GM23248 (cell line): ENCODE data around the gene INA.

ENCODE experiments used
- EZH2 ChIP-seq: fragments of 200-600 bp; sonication (generic); IDR thresholded peaks from 2 replicates; pipeline ENCODE4 v1.6.1; 2018; ENCODE audit warnings: antibody characterized with exemption, mild to moderate bottlenecking; ENCODE audit not compliant: insufficient read depth, poor library complexity, severe bottlenecking
- EZH2phosphoT487 ChIP-seq: fragments of 200-600 bp; sonication (generic); IDR thresholded peaks from 2 replicates; pipeline ENCODE4 v1.6.1; 2018; ENCODE audit warnings: antibody characterized with exemption, moderate library complexity, mild to moderate bottlenecking, low read depth; ENCODE audit not compliant: insufficient read depth

DNA sequence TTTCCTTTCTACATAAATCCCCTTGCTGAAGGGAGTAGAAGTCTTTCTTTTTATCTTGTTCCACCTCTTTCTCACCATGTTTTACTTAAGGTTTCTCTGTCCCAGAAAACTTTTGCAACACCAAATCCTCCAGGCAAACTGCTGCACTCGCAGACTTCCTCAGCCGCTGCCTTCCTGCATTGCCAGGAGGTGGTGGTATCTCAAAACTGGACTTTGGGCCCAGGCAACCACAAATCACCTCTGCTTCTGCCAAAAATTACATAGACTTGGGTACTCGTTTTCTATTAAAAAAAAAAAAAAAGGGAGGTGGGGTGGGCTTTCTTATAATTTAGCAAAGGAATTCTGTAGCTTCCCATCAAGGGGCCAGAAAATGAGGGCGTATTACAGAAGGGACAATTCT is 14.7 kb downstream of the INA start:
- TF ChIP-seq EZH2phosphoT487 (no peak), EZH2 (no peak)
